ENCODE data around the gene TMEM88. TPM values are rescaled to one million over a fixed set of nuclear protein-coding genes. Genes with fewer than 3 reads are reported as not detected.

Gene TMEM88
- total RNA-seq, 2 experiments from 2014 or later = 2.2 to 2.4 TPM

- Mint-ChIP-seq H3K4me1 (ENCODE audit: low read depth) (peaks cover 36% of the 10 kb centered on the region), H3K27ac (peak overlapping the region; percentile 95), H3K4me3 (peak overlapping the region; percentile 80), H3K27me3 (no peaks in the 10 kb centered on the region), H3K9me3 (no peaks in the 10 kb centered on the region), H3K36me3 (no peaks in the 10 kb centered on the region)
- intact Hi-C loops (cut with micrococcal nuclease) = loop anchor here (1.0 to 10.0 kb wide), 3 partner anchors 53 to 350 kb away; partner anchors contain the start of gene TP53
- DNase-seq = peak; percentile 69
- ChIA-PET POLR2A (interaction anchor here (1.4 to 3.5 kb wide), 6 partner anchors 8 to 251 kb away, joined by 4 to 24 read pairs (median 10); partner anchors contain the start of genes CYB5D1, MPDU1 and NAA38), CTCF (interaction anchor here (0.6 to 7.2 kb wide), 23 partner anchors 10 to 430 kb away, joined by 3 to 70 read pairs (median 4); partner anchors contain the start of genes CYB5D1, KCNAB3, NAA38 and TMEM256)
Observed at GRCh38 chr17:7834542-7834956, 20.3 kb upstream of the TMEM88 start.

DNA sequence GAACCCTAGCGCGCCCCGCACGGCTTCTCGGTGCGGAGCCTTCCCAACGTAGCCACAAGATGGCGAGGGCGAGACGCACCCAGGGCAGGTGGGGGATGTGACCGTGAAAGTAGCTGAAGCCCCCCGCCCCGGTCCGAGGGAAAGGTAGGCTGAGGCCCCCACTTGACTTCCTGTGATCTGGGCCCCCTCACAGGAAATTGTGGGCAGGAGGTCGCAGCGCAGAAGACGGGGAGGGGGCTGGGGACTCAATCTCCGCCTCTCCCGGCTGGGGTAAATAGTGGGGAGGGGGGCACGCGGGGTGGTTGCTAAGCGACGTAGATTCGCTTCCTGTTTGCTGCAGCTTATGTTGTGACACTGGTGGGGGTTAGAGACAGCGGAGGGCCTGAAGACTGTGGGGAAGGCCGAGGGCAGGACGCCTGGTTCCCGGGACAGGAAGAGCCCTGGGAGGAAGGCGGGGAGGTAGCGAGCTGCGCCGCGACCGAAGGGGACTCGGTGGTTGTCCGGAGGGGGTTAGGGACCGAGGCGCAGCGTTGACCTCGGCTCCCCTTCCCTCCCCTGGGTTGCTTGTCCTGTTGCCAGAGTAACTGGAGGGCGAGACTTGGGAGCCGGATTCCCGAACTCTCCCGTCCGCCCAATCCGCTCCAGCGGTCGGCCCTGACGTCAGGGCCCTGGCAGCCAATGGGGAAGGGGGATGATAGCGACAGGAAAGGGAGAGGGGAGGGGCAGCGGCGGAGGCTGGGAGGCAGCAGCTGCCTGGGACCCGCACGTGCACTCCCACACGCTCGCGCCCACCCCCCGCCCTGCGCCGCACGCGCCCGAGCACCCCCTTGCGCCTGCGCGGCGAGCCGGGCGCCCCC lies 19.7 kb upstream of the TMEM88 start:
- DNase-seq = peak; percentile 95
- intact Hi-C loops (cut with micrococcal nuclease) = loop anchor here (1.0 to 10.0 kb wide), 8 partner anchors 9 to 351 kb away; partner anchors contain the start of genes MPDU1, NAA38, POLR2A and TP53
- H3K36me3 Mint-ChIP-seq = no peaks in the 10 kb centered on the region
- H3K9me3 Mint-ChIP-seq = no peaks in the 10 kb centered on the region
- H3K4me3 Mint-ChIP-seq = peak overlapping the region; percentile 90
- ChIA-PET POLR2A (interaction anchor here (0.9 to 3.5 kb wide), 7 partner anchors 8 to 251 kb away, joined by 3 to 24 read pairs (median 10); partner anchors contain the start of genes CYB5D1, MPDU1 and NAA38), CTCF (interaction anchor here (0.6 to 7.2 kb wide), 23 partner anchors 9 to 431 kb away, joined by 3 to 70 read pairs (median 5); partner anchors contain the start of genes CYB5D1, KCNAB3, NAA38 and TMEM256)
- peaks cover 43% of the 10 kb centered on the region for H3K4me1 Mint-ChIP-seq (ENCODE audit: low read depth)
- H3K27ac Mint-ChIP-seq = peak overlapping the region; percentile 95
- no peaks in the 10 kb centered on the region for H3K27me3 Mint-ChIP-seq

DNA sequence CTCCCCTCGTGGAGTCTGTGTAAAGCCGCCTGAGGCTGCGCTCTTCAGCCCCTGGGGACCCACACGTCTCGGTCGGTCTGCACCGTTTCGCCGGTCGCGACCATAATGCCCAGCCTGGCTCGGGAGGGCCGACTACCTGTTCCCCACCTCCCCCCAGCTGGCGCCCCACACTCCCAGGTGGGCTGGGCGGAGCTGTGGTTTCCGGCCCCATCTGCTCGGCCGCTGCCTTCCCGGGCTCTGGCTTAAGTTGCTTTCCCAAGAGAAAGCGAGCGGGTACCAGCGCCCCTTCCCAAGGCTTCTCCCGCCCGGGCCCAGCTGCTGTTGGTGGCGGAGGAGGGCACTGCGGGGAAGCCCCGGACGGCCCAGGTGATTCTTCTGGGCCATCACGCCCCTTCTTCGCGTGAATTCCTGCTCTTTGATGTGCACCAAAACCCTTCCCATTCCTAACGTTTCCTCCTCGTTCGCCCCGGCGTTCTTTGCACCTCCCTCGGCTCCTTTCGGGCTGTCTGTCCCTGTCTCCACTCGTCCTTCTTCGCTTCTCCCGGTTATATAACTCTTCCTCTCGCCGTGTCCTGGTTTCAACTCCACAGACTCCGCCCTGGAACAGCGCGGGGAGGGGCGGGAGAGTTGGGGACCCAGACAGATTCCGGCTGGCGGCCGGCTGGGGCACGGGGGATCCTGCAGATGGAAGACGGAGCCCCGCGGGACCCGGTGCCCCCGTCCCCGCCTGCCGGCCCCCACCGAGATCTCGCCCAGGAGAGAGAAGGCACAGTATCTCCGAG lies 18.9 kb upstream of the TMEM88 start:
- intact Hi-C loops (cut with micrococcal nuclease) = loop anchor here (1.0 to 10.0 kb wide), 7 partner anchors 8 to 352 kb away; partner anchors contain the start of genes MPDU1, NAA38, POLR2A and TP53
- Mint-ChIP-seq H3K27me3 (no peaks in the 10 kb centered on the region), H3K4me1 (ENCODE audit: low read depth) (peaks cover 51% of the 10 kb centered on the region), H3K36me3 (no peaks in the 10 kb centered on the region), H3K27ac (peak overlapping the region; percentile 90), H3K4me3 (peak overlapping the region; percentile 90), H3K9me3 (no peaks in the 10 kb centered on the region)
- ChIA-PET CTCF (interaction anchor here (0.9 to 7.2 kb wide), 17 partner anchors 9 to 222 kb away, joined by 3 to 70 read pairs (median 6); partner anchors contain the start of genes CYB5D1, NAA38, TP53 and WRAP53), POLR2A (interaction anchor here (0.6 to 3.5 kb wide), 8 partner anchors 9 to 252 kb away, joined by 3 to 24 read pairs (median 4); partner anchors contain the start of genes CYB5D1, MPDU1 and NAA38)
- no peak for DNase-seq

DNA sequence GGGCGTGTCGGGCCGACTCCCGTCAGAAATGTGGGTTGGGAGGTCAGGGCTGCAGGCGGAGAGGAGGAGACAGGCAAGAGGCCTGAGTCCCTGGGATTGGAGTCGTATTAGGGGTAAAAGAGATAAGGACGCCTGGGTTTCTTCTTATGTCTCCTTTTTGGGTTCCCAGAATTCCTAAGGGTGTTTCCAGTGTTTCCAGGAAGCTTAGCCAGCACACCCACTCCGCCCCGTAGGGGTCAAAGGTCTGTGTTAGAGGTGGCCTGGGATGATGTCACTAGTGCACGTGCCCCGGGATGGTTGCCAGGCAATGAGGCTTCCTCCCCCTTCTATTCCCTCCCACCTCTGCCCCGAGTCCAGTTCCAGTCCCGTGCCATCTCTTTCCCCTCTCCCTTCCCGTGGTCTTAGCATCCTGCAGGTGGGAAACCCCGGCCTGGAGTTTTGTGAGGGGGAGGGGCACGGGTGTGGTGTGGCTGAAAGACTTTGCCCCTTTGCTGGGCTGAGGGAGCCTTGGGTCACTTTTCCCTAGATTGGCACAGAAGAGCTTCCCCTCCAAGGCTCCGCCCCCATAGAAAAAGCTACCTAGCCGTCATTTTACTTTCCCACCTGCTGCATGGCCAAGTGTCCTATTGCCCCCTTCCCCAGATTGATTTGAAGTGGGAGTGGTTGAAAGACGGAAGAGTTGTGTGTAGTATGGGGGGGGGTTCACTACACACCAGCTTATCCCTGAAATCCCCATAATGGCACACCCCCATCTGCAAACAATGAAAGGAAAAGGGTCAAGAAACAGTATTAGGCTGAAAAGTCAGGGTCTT lies 18.1 kb upstream of the TMEM88 start:
- ChIA-PET CTCF (interaction anchor here (0.7 to 7.2 kb wide), 5 partner anchors 13 to 93 kb away, joined by 3 to 57 read pairs (median 6); partner anchors contain the start of genes CYB5D1 and NAA38), POLR2A (interaction anchor here (0.6 to 3.5 kb wide), 6 partner anchors 8 to 149 kb away, joined by 3 to 24 read pairs (median 5); partner anchors contain the start of genes CYB5D1, NAA38 and TP53)
- Mint-ChIP-seq H3K9me3 (no peaks in the 10 kb centered on the region), H3K4me3 (peak overlapping the region; percentile 90), H3K4me1 (ENCODE audit: low read depth) (peaks cover 56% of the 10 kb centered on the region), H3K27ac (peak overlapping the region; percentile 90), H3K27me3 (no peaks in the 10 kb centered on the region), H3K36me3 (no peaks in the 10 kb centered on the region)
- peak; percentile 84 for DNase-seq
- intact Hi-C loops (cut with micrococcal nuclease) = loop anchor here (5.0 to 10.0 kb wide), 2 partner anchors 255 to 348 kb away; partner anchors contain the start of gene MPDU1

DNA sequence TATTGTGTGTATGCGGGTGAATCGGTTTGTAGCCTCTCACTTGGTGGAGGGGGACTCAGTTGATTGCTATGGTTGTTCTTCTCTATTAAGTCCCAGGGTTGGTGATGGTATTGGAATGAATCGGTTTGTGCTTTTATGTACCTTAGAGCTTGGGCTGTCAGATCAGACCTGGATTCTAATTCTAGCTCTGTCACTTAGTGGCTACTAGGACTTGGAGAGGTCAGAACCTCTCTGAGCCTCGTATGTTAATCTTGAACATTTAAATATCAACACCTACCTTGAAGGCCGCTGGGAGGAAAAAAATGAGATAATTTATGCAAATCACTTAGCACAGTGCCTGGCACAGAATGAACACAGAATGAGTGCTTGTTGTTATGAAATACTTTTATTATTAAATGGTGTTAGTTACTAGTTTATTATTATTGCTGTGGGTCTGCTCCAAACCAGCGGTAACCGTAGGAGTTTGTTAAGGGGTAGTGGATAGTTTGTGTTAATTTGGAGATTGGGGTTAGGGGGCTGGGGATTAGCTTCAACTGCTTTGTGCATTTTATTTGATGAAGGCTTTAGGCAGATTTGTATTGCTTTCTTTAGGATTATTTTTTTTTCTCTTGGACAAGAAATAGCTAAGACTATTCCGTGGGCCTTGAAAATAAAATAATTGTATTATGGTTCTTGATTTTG lies 17.3 kb upstream of the TMEM88 start:
- intact Hi-C loops (cut with micrococcal nuclease) = loop anchor here (5.0 to 10.0 kb wide), 2 partner anchors 255 to 347 kb away; partner anchors contain the start of gene MPDU1
- H3K4me3 Mint-ChIP-seq = peak overlapping the region; percentile 90
- no peaks in the 10 kb centered on the region for H3K36me3 Mint-ChIP-seq
- H3K9me3 Mint-ChIP-seq = no peaks in the 10 kb centered on the region
- H3K27me3 Mint-ChIP-seq = no peaks in the 10 kb centered on the region
- H3K4me1 Mint-ChIP-seq (ENCODE audit: low read depth) = peaks cover 56% of the 10 kb centered on the region
- CTCF ChIA-PET = interaction anchor here (1.2 to 7.2 kb wide), 2 partner anchors 14 to 46 kb away, joined by 3 to 57 read pairs; no protein-coding TSS in a partner anchor
- H3K27ac Mint-ChIP-seq = peak overlapping the region; percentile 90
- DNase-seq = no peak
- POLR2A ChIA-PET = interaction anchor here (0.6 to 1.4 kb wide), 3 partner anchors 8 to 203 kb away, joined by 3 to 6 read pairs (median 4); partner anchors contain the start of gene TP53

GRCh38 chr17:7838090-7839075 lies 16.5 kb upstream of the TMEM88 start:
- H3K4me3 Mint-ChIP-seq = peak overlapping the region; percentile 90
- H3K36me3 Mint-ChIP-seq = no peaks in the 10 kb centered on the region
- POLR2A ChIA-PET = interaction anchor here (1.3 kb wide), 1 partner anchor 19 kb away, joined by 4 read pairs; the partner anchor contains the start of gene NAA38
- H3K9me3 Mint-ChIP-seq = no peaks in the 10 kb centered on the region
- peaks cover 54% of the 10 kb centered on the region for H3K4me1 Mint-ChIP-seq (ENCODE audit: low read depth)
- no peaks in the 10 kb centered on the region for H3K27me3 Mint-ChIP-seq
- peak; percentile 40 for DNase-seq
- peak overlapping the region; percentile 90 for H3K27ac Mint-ChIP-seq
- intact Hi-C loops (cut with micrococcal nuclease) = loop anchor here (5.0 to 10.0 kb wide), 2 partner anchors 256 to 346 kb away; partner anchors contain the start of gene MPDU1
- CTCF ChIA-PET = interaction anchor here (0.6 to 7.2 kb wide), 3 partner anchors 13 to 152 kb away, joined by 3 to 57 read pairs (median 4); no protein-coding TSS in a partner anchor

GRCh38 chr17:7839190-7839875 lies 15.5 kb upstream of the TMEM88 start:
- no peak for DNase-seq
- Mint-ChIP-seq H3K27ac (peak overlapping the region; percentile 85), H3K4me1 (ENCODE audit: low read depth) (peaks cover 50% of the 10 kb centered on the region), H3K9me3 (no peaks in the 10 kb centered on the region), H3K36me3 (peaks cover 4% of the 10 kb centered on the region), H3K27me3 (no peaks in the 10 kb centered on the region), H3K4me3 (peak overlapping the region; percentile 28)
- POLR2A ChIA-PET = interaction anchor here (1.3 kb wide), 1 partner anchor 18 kb away, joined by 4 read pairs; the partner anchor contains the start of gene NAA38
- CTCF ChIA-PET = interaction anchor here (0.6 to 0.9 kb wide), 2 partner anchors 12 to 151 kb away, joined by 3 to 4 read pairs; no protein-coding TSS in a partner anchor
- intact Hi-C loops (cut with micrococcal nuclease) = loop anchor here (5.0 to 10.0 kb wide), 2 partner anchors 257 to 345 kb away; partner anchors contain the start of gene MPDU1

- CTCF ChIA-PET = no interaction called here
- Mint-ChIP-seq H3K9me3 (no peaks in the 10 kb centered on the region), H3K4me3 (no peak overlapping the region), H3K4me1 (ENCODE audit: low read depth) (peaks cover 50% of the 10 kb centered on the region), H3K27me3 (no peaks in the 10 kb centered on the region), H3K36me3 (peaks cover 4% of the 10 kb centered on the region), H3K27ac (peak overlapping the region; percentile 85)
- POLR2A ChIA-PET = no interaction called here
- intact Hi-C loops (cut with micrococcal nuclease) = loop anchor here (5.0 to 10.0 kb wide), 8 partner anchors 258 to 598 kb away; partner anchors contain the start of genes CTC1, EIF5A, GABARAP and HES7
- peak; percentile 41 for DNase-seq
Observed at GRCh38 chr17:7839876-7840261, 15.0 kb upstream of the TMEM88 start.
